IMR-90 (cell line): ENCODE results near the gene FAR2. TPM values are rescaled to one million over a fixed set of nuclear protein-coding genes. Genes with fewer than 3 reads are reported as not detected.

ENCODE experiments used
- ATAC-seq: fragments of 200-7000 bp; cut with Tn5 transposase; 2 replicates; pipeline ENCODE4 v1.9.1; 2020; ENCODE audit warnings: low read depth, mild to moderate bottlenecking, moderate library complexity
- BruUV-seq: library from RNA; stranded (reverse); fragments of 400-500 nt; replicated peaks from 2 replicates; lab custom pipeline; 2021; lab: Mats Ljungman, UMichigan
- CTCF ChIA-PET: fragments of 300-600 bp; formaldehyde crosslinking; extraction: SDS; loops from one replicate; lab custom pipeline; 2021; ENCODE audit warnings: antibody characterized with exemption; lab: Yijun Ruan, JAX
- POLR2A ChIA-PET: fragments of 300-600 bp; sonication (Branson Sonifier 250); formaldehyde crosslinking; loops from one replicate; lab custom pipeline; 2022; ENCODE audit warnings: antibody characterized with exemption; ENCODE audit not compliant: unreplicated experiment; lab: Charles Lee
- DNase-seq: peaks from one replicate; pipeline ENCODE4 v3.0.0; 2013
- H2AFZ ChIP-seq: replicated peaks from 2 replicates; pipeline ENCODE3; 2013; ENCODE audit warnings: low read length, mild to moderate bottlenecking; ENCODE audit not compliant: poor library complexity
- H2AK5ac ChIP-seq: 2 replicates; pipeline ENCODE4 v1.6.1; 2013; ENCODE audit warnings: low read depth, low read length, inconsistent platforms
- H2AK9ac ChIP-seq: replicated peaks from 2 replicates; pipeline ENCODE3; 2013; ENCODE audit warnings: mild to moderate bottlenecking, low read depth, low read length, moderate library complexity; ENCODE audit not compliant: poor library complexity
- H2BK120ac ChIP-seq: 2 replicates; pipeline ENCODE4 v1.6.1; 2013; ENCODE audit warnings: low read depth, low read length, inconsistent platforms
- H2BK15ac ChIP-seq: 3 replicates; pipeline ENCODE4 v1.6.1; 2013; ENCODE audit warnings: low read depth, low read length, inconsistent platforms
- H2BK20ac ChIP-seq: 2 replicates; pipeline ENCODE4 v1.6.1; 2013; ENCODE audit warnings: low read depth, mild to moderate bottlenecking, inconsistent platforms, low read length, moderate library complexity
- H2BK5ac ChIP-seq: 2 replicates; pipeline ENCODE4 v1.6.1; 2013; ENCODE audit warnings: mild to moderate bottlenecking, low read depth, low read length, inconsistent platforms; ENCODE audit not compliant: poor library complexity, severe bottlenecking
- H3K14ac ChIP-seq: replicated peaks from 2 replicates; pipeline ENCODE4 v1.6.1; 2013; ENCODE audit warnings: low read depth, low read length, inconsistent platforms
- H3K18ac ChIP-seq: 2 replicates; pipeline ENCODE4 v1.6.1; 2013; ENCODE audit warnings: low read depth, low read length, control low read depth
- H3K23ac ChIP-seq: 2 replicates; pipeline ENCODE4 v1.6.1; 2013; ENCODE audit warnings: low read depth, low read length, inconsistent platforms
- H3K27ac ChIP-seq: 2 replicates; pipeline ENCODE4 v1.5.1; 2013; ENCODE audit warnings: mild to moderate bottlenecking, control low read depth, low read length; ENCODE audit not compliant: insufficient read depth
- H3K27me3 ChIP-seq: 2 replicates; pipeline ENCODE4 v1.6.1; 2013; ENCODE audit warnings: low read length; ENCODE audit not compliant: control insufficient read depth, insufficient read depth
- H3K36me3 ChIP-seq: 2 replicates; pipeline ENCODE4 v1.6.1; 2013; ENCODE audit warnings: low read length, mixed read lengths; ENCODE audit not compliant: control insufficient read depth, insufficient read depth
- H3K4ac ChIP-seq: 2 replicates; pipeline ENCODE4 v1.6.1; 2013; ENCODE audit warnings: low read depth, low read length, inconsistent platforms
- H3K4me1 ChIP-seq: 2 replicates; pipeline ENCODE4 v1.6.1; 2013; ENCODE audit warnings: low read length, mixed read lengths; ENCODE audit not compliant: control insufficient read depth, insufficient read depth
- H3K4me2 ChIP-seq: 2 replicates; pipeline ENCODE4 v1.6.1; 2013; ENCODE audit warnings: low read depth, mild to moderate bottlenecking, control low read depth, low read length, moderate library complexity
- H3K4me3 ChIP-seq: 2 replicates; pipeline ENCODE4 v1.5.1; 2013; ENCODE audit warnings: low read depth, mild to moderate bottlenecking, control low read depth, low read length, moderate library complexity; ENCODE audit not compliant: insufficient read depth
- H3K56ac ChIP-seq: 2 replicates; pipeline ENCODE4 v1.6.1; 2013; ENCODE audit warnings: low read length, inconsistent platforms; ENCODE audit not compliant: insufficient read depth; ENCODE audit errors: extremely low read depth
- H3K79me1 ChIP-seq, 2 experiments: 2 replicates each; pipeline ENCODE4 v1.6.1; 2013; ENCODE audit warnings: low read length in 2 of 2, inconsistent platforms in 1 of 2, low read depth in 1 of 2
- H3K9ac ChIP-seq: 2 replicates; pipeline ENCODE4 v1.6.1; 2013; ENCODE audit warnings: low read depth, low read length, control low read depth
- H3K9me1 ChIP-seq: 2 replicates; pipeline ENCODE4 v1.6.1; 2013; ENCODE audit warnings: low read length, inconsistent platforms; ENCODE audit not compliant: insufficient read depth
- H3K9me3 ChIP-seq: 2 replicates; pipeline ENCODE4 v1.6.1; 2013; ENCODE audit warnings: low read length; ENCODE audit not compliant: control insufficient read depth, insufficient read depth
- H4K20me1 ChIP-seq: 2 replicates; pipeline ENCODE4 v1.6.1; 2013; ENCODE audit warnings: low read length, inconsistent platforms; ENCODE audit not compliant: insufficient read depth
- H4K5ac ChIP-seq: 2 replicates; pipeline ENCODE4 v1.6.1; 2013; ENCODE audit warnings: mild to moderate bottlenecking, low read depth, low read length, control low read depth
- H4K8ac ChIP-seq, 2 experiments: 2 replicates each; pipeline ENCODE4 v1.6.1; 2013; ENCODE audit warnings: low read depth in 2 of 2, low read length in 2 of 2, control low read depth in 1 of 2, inconsistent platforms in 1 of 2
- H4K91ac ChIP-seq: 2 replicates; pipeline ENCODE4 v1.6.1; 2013; ENCODE audit warnings: low read depth, low read length, inconsistent platforms; ENCODE audit not compliant: insufficient read depth
- BHLHE40 ChIP-seq: fragments of 150-350 bp; IDR thresholded peaks from 2 replicates; pipeline ENCODE4 v1.6.1; 2016; ENCODE audit warnings: mild to moderate bottlenecking, low read depth, low read length
- CHD1 ChIP-seq: IDR thresholded peaks from 2 replicates; pipeline ENCODE4 v1.6.1; 2012; ENCODE audit warnings: low read depth, low read length, improper control_type of control experiment
- NFE2L2 ChIP-seq: fragments of 150-350 bp; IDR thresholded peaks from 2 replicates; pipeline ENCODE4 v1.6.1; 2016; ENCODE audit warnings: low read depth, mild to moderate bottlenecking, low read length
- POLR2A ChIP-seq: IDR thresholded peaks from 2 replicates; pipeline ENCODE4 v1.6.1; 2012; ENCODE audit warnings: mild to moderate bottlenecking, low read depth, low read length
- WGBS, 2 experiments: methylation state at CpG; one replicate each; pipeline versions ENCODE4 v1.1.5 to v1.1.7; 2013; ENCODE audit warnings: missing lambda C conversion rate in 2 of 2; ENCODE audit not compliant: insufficient read length in 1 of 2; ENCODE audit errors: extremely low coverage in 2 of 2; 5-methylcytosine and 5-hydroxymethylcytosine counted together
- dilution Hi-C: fragments of 300-500 bp; cut with HindIII; formaldehyde crosslinking; loops from one replicate; pipeline ENCODE4 v1.14.3; 2018; ENCODE audit warnings: low sequenced_read_pairs; ENCODE audit not compliant: unreplicated experiment
- in situ Hi-C: fragments of 300-500 bp; cut with MboI; formaldehyde crosslinking; loops from 3 replicates; pipeline ENCODE4 v1.14.3; 2019; ENCODE audit warnings: low sequenced_read_pairs, inconsistent platforms, mixed read lengths
- intact Hi-C: fragments of 100-400 bp; cut with micrococcal nuclease; formaldehyde crosslinking; loops from 2 replicates; pipeline ENCODE4 v1.10.0; 2022
- polyA plus RNA-seq, 3 experiments: library from polyadenylated mRNA; depleted of rRNA; stranded (reverse); fragments of >200 nt; gene quantifications; 2 replicates each; pipeline ENCODE4 v1.2.3, GENCODE V29; 2012; ENCODE audit warnings: low replicate concordance in 1 of 3
- total RNA-seq: library from RNA; depleted of rRNA; stranded (reverse); fragments of >200 nt; gene quantifications from 2 replicates; pipeline ENCODE4 v1.2.3, GENCODE V29; 2012
- TF ChIP-seq, protein P1 (sequence below): fragments of 150-350 bp; IDR thresholded peaks from 2 replicates; pipeline ENCODE4 v1.6.1; 2016; ENCODE audit warnings: low read depth, mild to moderate bottlenecking, low read length, moderate library complexity, borderline replicate concordance
- TF ChIP-seq, protein P2 (sequence below): conservative IDR thresholded peaks from 2 replicates; pipeline ENCODE4 v1.5.1; 2012; ENCODE audit warnings: mild to moderate bottlenecking, low read depth, low read length, improper control_type of control experiment
- TF ChIP-seq, protein P3 (sequence below): fragments of 150-350 bp; IDR thresholded peaks from 2 replicates; pipeline ENCODE4 v1.6.1; 2017; ENCODE audit warnings: mild to moderate bottlenecking, antibody characterized with exemption, low read length, low read depth

FAR2 gene
- total and polyA plus RNA-seq, 2 of the 4 experiments (the other 2 are of a cell fraction) = 1.1 to 2.0 TPM

DNA sequence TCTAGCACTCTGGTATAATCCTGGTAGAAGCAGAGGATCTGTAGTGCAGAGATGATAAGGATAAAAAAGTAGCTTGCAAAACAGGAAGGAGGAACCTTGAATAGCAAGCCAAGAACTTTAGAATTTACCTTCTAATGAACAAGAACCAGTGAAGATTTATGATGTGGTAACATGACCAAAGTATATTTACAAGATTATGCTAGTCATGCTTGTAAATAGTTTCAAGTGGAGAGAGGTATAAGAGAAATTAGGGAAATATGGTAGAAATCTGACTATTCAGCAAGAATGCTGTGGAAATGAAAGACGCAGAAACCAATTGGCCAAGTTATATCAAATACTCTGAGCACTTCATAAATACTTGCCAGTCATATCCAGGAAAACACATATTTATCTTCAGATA is 184.1 kb downstream of the FAR2 start:
- no peak overlapping the region for H3K56ac ChIP-seq
- H3K9ac ChIP-seq = no peak overlapping the region
- intact Hi-C loops = no loop called here
- H3K4me2 ChIP-seq = no peak overlapping the region
- dilution Hi-C loops = no loop called here
- H4K20me1 ChIP-seq = no peaks in the 10 kb centered on the region
- H2BK15ac ChIP-seq = no peak overlapping the region
- CTCF ChIA-PET = no interaction called here
- H3K9me1 ChIP-seq = no peaks in the 10 kb centered on the region
- no peak for DNase-seq
- H4K5ac ChIP-seq = no peak overlapping the region
- no peak overlapping the region for H3K4me3 ChIP-seq
- H2BK120ac ChIP-seq = no peak overlapping the region
- no peak overlapping the region for H2BK20ac ChIP-seq
- no peaks in the 10 kb centered on the region for H3K79me1 ChIP-seq
- H2AFZ ChIP-seq = no peak overlapping the region
- no peaks in the 10 kb centered on the region for H3K4me1 ChIP-seq
- H2AK9ac ChIP-seq = no peak overlapping the region
- H3K27me3 ChIP-seq = no peaks in the 10 kb centered on the region
- no peak overlapping the region for H4K8ac ChIP-seq
- no peak overlapping the region for H3K23ac ChIP-seq
- peaks cover 2% of the 10 kb centered on the region for H3K36me3 ChIP-seq
- no peak overlapping the region for H2AK5ac ChIP-seq
- no peak overlapping the region for H2BK5ac ChIP-seq
- H4K91ac ChIP-seq = no peak overlapping the region
- no CpG with 5 or more reads among the region's 1 CpG for WGBS, 2 experiments
- POLR2A ChIA-PET = no interaction called here
- no peaks in the 10 kb centered on the region for H3K9me3 ChIP-seq
- no peak overlapping the region for H3K18ac ChIP-seq
- H3K27ac ChIP-seq = no peak overlapping the region
- BruUV-seq = no TSS peak
- in situ Hi-C loops = no loop called here
- no peak overlapping the region for H3K14ac ChIP-seq
- no peak overlapping the region for H3K4ac ChIP-seq
- no peak for ATAC-seq
- TF ChIP-seq, protein P1, sequence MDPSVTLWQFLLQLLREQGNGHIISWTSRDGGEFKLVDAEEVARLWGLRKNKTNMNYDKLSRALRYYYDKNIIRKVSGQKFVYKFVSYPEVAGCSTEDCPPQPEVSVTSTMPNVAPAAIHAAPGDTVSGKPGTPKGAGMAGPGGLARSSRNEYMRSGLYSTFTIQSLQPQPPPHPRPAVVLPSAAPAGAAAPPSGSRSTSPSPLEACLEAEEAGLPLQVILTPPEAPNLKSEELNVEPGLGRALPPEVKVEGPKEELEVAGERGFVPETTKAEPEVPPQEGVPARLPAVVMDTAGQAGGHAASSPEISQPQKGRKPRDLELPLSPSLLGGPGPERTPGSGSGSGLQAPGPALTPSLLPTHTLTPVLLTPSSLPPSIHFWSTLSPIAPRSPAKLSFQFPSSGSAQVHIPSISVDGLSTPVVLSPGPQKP = no peak
- TF ChIP-seq BHLHE40 = no peak
- no peak for TF ChIP-seq CHD1
- TF ChIP-seq, protein P2, sequence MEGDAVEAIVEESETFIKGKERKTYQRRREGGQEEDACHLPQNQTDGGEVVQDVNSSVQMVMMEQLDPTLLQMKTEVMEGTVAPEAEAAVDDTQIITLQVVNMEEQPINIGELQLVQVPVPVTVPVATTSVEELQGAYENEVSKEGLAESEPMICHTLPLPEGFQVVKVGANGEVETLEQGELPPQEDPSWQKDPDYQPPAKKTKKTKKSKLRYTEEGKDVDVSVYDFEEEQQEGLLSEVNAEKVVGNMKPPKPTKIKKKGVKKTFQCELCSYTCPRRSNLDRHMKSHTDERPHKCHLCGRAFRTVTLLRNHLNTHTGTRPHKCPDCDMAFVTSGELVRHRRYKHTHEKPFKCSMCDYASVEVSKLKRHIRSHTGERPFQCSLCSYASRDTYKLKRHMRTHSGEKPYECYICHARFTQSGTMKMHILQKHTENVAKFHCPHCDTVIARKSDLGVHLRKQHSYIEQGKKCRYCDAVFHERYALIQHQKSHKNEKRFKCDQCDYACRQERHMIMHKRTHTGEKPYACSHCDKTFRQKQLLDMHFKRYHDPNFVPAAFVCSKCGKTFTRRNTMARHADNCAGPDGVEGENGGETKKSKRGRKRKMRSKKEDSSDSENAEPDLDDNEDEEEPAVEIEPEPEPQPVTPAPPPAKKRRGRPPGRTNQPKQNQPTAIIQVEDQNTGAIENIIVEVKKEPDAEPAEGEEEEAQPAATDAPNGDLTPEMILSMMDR = no peak
- no peak for TF ChIP-seq NFE2L2
- TF ChIP-seq, protein P3, sequence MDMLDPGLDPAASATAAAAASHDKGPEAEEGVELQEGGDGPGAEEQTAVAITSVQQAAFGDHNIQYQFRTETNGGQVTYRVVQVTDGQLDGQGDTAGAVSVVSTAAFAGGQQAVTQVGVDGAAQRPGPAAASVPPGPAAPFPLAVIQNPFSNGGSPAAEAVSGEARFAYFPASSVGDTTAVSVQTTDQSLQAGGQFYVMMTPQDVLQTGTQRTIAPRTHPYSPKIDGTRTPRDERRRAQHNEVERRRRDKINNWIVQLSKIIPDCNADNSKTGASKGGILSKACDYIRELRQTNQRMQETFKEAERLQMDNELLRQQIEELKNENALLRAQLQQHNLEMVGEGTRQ = no peak
- no peak for TF ChIP-seq POLR2A
